Right lobe of liver (tissue), 4 donors: ENCODE data around the gene PIK3C2G.

ENCODE experiments used
- POLR2A ChIP-seq: fragments of 450-650 bp; IDR thresholded peaks from one replicate; pipeline ENCODE4 v1.6.1; 2017; ENCODE audit warnings: antibody characterized with exemption, mild to moderate bottlenecking
- TF ChIP-seq, protein P1 (sequence below), 4 donors: fragments of 200-600 bp in 3 of 4; fragments of 450-650 bp in 1 of 4; IDR thresholded peaks; one replicate each; pipeline versions ENCODE4 v1.5.1 to v1.8.0; 2016 to 2022; ENCODE audit warnings: antibody characterized with exemption in 4 of 4, mild to moderate bottlenecking in 2 of 4
- donor health status: DM: no; HTN: no; CAD: no.
- donor health status: DM: no; HTN: no; CAD: no.
- donor health status: DM: no; HTN: yes; CAD: no.

DNA sequence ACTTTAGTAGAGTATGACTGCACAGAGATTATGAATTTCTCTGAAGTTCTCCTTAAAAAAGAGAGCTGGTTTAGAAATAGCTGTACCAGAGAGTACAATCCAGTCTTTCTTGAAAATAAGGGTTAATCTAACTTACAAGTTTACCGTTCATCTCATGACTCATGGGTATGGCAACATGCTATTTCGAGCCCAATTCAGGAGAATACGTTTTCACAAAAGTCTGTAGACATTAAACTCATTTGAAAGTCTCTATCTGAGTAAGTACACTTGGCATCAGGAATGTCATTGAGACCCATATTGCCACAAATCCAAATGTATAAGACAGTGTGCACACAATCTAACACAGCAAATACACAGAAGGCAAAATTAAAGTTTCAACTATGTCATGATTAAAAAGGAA, 160.5 kb downstream of the PIK3C2G start:
- TF ChIP-seq, protein P1, sequence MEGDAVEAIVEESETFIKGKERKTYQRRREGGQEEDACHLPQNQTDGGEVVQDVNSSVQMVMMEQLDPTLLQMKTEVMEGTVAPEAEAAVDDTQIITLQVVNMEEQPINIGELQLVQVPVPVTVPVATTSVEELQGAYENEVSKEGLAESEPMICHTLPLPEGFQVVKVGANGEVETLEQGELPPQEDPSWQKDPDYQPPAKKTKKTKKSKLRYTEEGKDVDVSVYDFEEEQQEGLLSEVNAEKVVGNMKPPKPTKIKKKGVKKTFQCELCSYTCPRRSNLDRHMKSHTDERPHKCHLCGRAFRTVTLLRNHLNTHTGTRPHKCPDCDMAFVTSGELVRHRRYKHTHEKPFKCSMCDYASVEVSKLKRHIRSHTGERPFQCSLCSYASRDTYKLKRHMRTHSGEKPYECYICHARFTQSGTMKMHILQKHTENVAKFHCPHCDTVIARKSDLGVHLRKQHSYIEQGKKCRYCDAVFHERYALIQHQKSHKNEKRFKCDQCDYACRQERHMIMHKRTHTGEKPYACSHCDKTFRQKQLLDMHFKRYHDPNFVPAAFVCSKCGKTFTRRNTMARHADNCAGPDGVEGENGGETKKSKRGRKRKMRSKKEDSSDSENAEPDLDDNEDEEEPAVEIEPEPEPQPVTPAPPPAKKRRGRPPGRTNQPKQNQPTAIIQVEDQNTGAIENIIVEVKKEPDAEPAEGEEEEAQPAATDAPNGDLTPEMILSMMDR (IDR thresholded peaks at IDR 0.05): no peak
- no peak for TF ChIP-seq POLR2A
